ENCODE measurements around the gene TBX4.

Gene TBX4

GRCh38 chr17:61484174-61484573 lies 32.0 kb downstream of the TBX4 start:
- in situ Hi-C loops (cut with MboI; ENCODE audit: low pct_unique_long_range_greater_than_20kb, low sequenced_read_pairs, unreplicated experiment): no loop called here
- TF ChIP-seq CTCF (IDR thresholded peaks at IDR 0.05; ENCODE audit: extremely low read depth, insufficient read depth, missing control alignments): no peak
- DNase-seq (ENCODE audit: low spot score): no peak

GRCh38 chr17:61485067-61485775 lies 33.0 kb downstream of the TBX4 start:
- no peak for DNase-seq (ENCODE audit: low spot score)
- no peak for TF ChIP-seq CTCF (IDR thresholded peaks at IDR 0.05; ENCODE audit: extremely low read depth, insufficient read depth, missing control alignments)
- in situ Hi-C loops (cut with MboI; ENCODE audit: low pct_unique_long_range_greater_than_20kb, low sequenced_read_pairs, unreplicated experiment): no loop called here

- no peak for TF ChIP-seq CTCF (IDR thresholded peaks at IDR 0.05; ENCODE audit: extremely low read depth, insufficient read depth, missing control alignments)
- no peak for DNase-seq (ENCODE audit: low spot score)
- in situ Hi-C loops (cut with MboI; ENCODE audit: low pct_unique_long_range_greater_than_20kb, low sequenced_read_pairs, unreplicated experiment): no loop called here
Measured at GRCh38 chr17:61486135-61487120, 34.2 kb downstream of the TBX4 start.

GRCh38 chr17:61487161-61487988 lies 35.2 kb downstream of the TBX4 start:
- TF ChIP-seq CTCF (IDR thresholded peaks at IDR 0.05; ENCODE audit: extremely low read depth, insufficient read depth, missing control alignments): no peak
- in situ Hi-C loops (cut with MboI; ENCODE audit: low pct_unique_long_range_greater_than_20kb, low sequenced_read_pairs, unreplicated experiment): no loop called here
- DNase-seq (ENCODE audit: low spot score): no peak

GRCh38 chr17:61487989-61488595 lies 35.9 kb downstream of the TBX4 start:
- in situ Hi-C loops (cut with MboI; ENCODE audit: low pct_unique_long_range_greater_than_20kb, low sequenced_read_pairs, unreplicated experiment): no loop called here
- DNase-seq (ENCODE audit: low spot score): no peak
- no peak for TF ChIP-seq CTCF (IDR thresholded peaks at IDR 0.05; ENCODE audit: extremely low read depth, insufficient read depth, missing control alignments)
